SJSA1 (cell line): ENCODE data around the gene SNTA1. TPM values are rescaled to one million over a fixed set of nuclear protein-coding genes. Genes with fewer than 3 reads are reported as not detected.
"Not testable (repeated sequence)": the region's sequence is repeated elsewhere in the genome, so short reads cannot be mapped to it uniquely, and the experiment has no call there.

Experiments used
- DNase-seq, 2 experiments: peaks; one replicate each; pipeline ENCODE4 v3.0.0-alpha.2; 2015 to 2020; ENCODE audit warnings: low spot score in 2 of 2, low read depth in 1 of 2
- H3K27ac ChIP-seq: fragments of 250-450 bp; sonication (Bioruptor Pico); 2 replicates; pipeline ENCODE4 v1.5.1; 2020; ENCODE audit warnings: mild to moderate bottlenecking, moderate library complexity
- H3K27me3 ChIP-seq: fragments of 250-450 bp; sonication (Bioruptor Pico); replicated peaks from 2 replicates; pipeline ENCODE4 v1.5.1; 2020; ENCODE audit warnings: mild to moderate bottlenecking, moderate library complexity
- H3K36me3 ChIP-seq: fragments of 250-450 bp; sonication (Bioruptor Pico); 2 replicates; pipeline ENCODE4 v1.5.1; 2020; ENCODE audit warnings: mild to moderate bottlenecking
- H3K4me1 ChIP-seq: fragments of 250-450 bp; sonication (Bioruptor Pico); replicated peaks from 2 replicates; pipeline ENCODE4 v1.6.1; 2021; ENCODE audit warnings: mild to moderate bottlenecking
- H3K4me3 ChIP-seq: fragments of 250-450 bp; sonication (Bioruptor Pico); 2 replicates; pipeline ENCODE4 v1.5.1; 2020; ENCODE audit warnings: mild to moderate bottlenecking
- H3K9me3 ChIP-seq: fragments of 250-450 bp; sonication (Bioruptor Pico); replicated peaks from 2 replicates; pipeline ENCODE4 v1.5.1; 2020; ENCODE audit warnings: mild to moderate bottlenecking
- total RNA-seq: library from RNA; depleted of rRNA; stranded (reverse); fragments of >200 nt; shearing (Covaris generic); gene quantifications from 2 replicates; pipeline ENCODE4 v1.2.3, GENCODE V29; 2014

The SNTA1 gene
- total RNA-seq, 1 experiment from 2014 or later = 44.4 TPM

- Histone ChIP-seq H3K9me3 (no peaks in the 10 kb centered on the region), H3K4me3 (no peak overlapping the region), H3K27ac (no peak overlapping the region), H3K36me3 (peaks cover 12% of the 10 kb centered on the region), H3K4me1 (no peaks in the 10 kb centered on the region), H3K27me3 (no peaks in the 10 kb centered on the region)
- DNase-seq = no peak
Measured at GRCh38 chr20:33433465-33434234, 9.9 kb downstream of the SNTA1 start.

- H3K4me1 ChIP-seq = no peaks in the 10 kb centered on the region
- H3K27ac ChIP-seq = no peak overlapping the region
- no peak overlapping the region for H3K4me3 ChIP-seq
- H3K27me3 ChIP-seq = no peaks in the 10 kb centered on the region
- no peak for DNase-seq
- H3K9me3 ChIP-seq = no peaks in the 10 kb centered on the region
- H3K36me3 ChIP-seq = peaks cover 5% of the 10 kb centered on the region
Measured at GRCh38 chr20:33431797-33432381, 11.7 kb downstream of the SNTA1 start.

GRCh38 chr20:33423875-33424274 lies 19.7 kb downstream of the SNTA1 start:
- H3K36me3 ChIP-seq, H3K27me3 ChIP-seq, DNase-seq, H3K9me3 ChIP-seq, H3K4me3 ChIP-seq: not testable (repeated sequence)
- Histone ChIP-seq H3K4me1 (peaks cover 14% of the 10 kb centered on the region), H3K27ac (peak overlapping the region; percentile 75; the same call in 1 of the 2 replicates)

- Histone ChIP-seq H3K4me3 (no peak overlapping the region), H3K9me3 (no peaks in the 10 kb centered on the region), H3K27me3 (no peaks in the 10 kb centered on the region), H3K36me3 (no peaks in the 10 kb centered on the region), H3K27ac (peak overlapping the region; percentile 75), H3K4me1 (peaks cover 14% of the 10 kb centered on the region)
- DNase-seq = peak; percentile 67 to 85
Measured at GRCh38 chr20:33423141-33423834, 20.3 kb downstream of the SNTA1 start.

- DNase-seq = no peak
- H3K9me3 ChIP-seq = no peaks in the 10 kb centered on the region
- no peaks in the 10 kb centered on the region for H3K27me3 ChIP-seq
- no peak overlapping the region for H3K4me3 ChIP-seq
- H3K4me1 ChIP-seq = peaks cover 14% of the 10 kb centered on the region
- no peak overlapping the region for H3K27ac ChIP-seq
- H3K36me3 ChIP-seq = peaks cover 7% of the 10 kb centered on the region; the same call in 1 of the 2 replicates
Measured at GRCh38 chr20:33419140-33419974, 24.2 kb downstream of the SNTA1 start.

- H3K9me3 ChIP-seq = no peaks in the 10 kb centered on the region
- H3K27me3 ChIP-seq = no peaks in the 10 kb centered on the region
- no peak for DNase-seq
- H3K4me1 ChIP-seq = peaks cover 4% of the 10 kb centered on the region
- H3K36me3 ChIP-seq = peaks cover 7% of the 10 kb centered on the region; the same call in 1 of the 2 replicates
- no peak overlapping the region for H3K4me3 ChIP-seq
- H3K27ac ChIP-seq = no peak overlapping the region
Measured at GRCh38 chr20:33418033-33418432, 25.5 kb downstream of the SNTA1 start.

GRCh38 chr20:33415948-33416347 lies 27.6 kb downstream of the SNTA1 start:
- Histone ChIP-seq H3K27ac (no peak overlapping the region), H3K9me3 (no peaks in the 10 kb centered on the region), H3K27me3 (no peaks in the 10 kb centered on the region), H3K4me3 (no peak overlapping the region), H3K36me3 (peaks cover 17% of the 10 kb centered on the region), H3K4me1 (no peaks in the 10 kb centered on the region)
- no peak for DNase-seq

GRCh38 chr20:33412484-33412838 lies 31.1 kb downstream of the SNTA1 start:
- Histone ChIP-seq H3K27me3 (no peaks in the 10 kb centered on the region), H3K9me3 (0 out of 2 replicates have a peak, but pooled peaks cover 2% of the 10 kb centered on the region), H3K27ac (no peak overlapping the region), H3K4me1 (peaks cover 19% of the 10 kb centered on the region), H3K4me3 (no peak overlapping the region), H3K36me3 (peaks cover 35% of the 10 kb centered on the region)
- DNase-seq = no peak

GRCh38 chr20:33411711-33412483 lies 31.7 kb downstream of the SNTA1 start:
- peaks cover 24% of the 10 kb centered on the region for H3K4me1 ChIP-seq
- H3K36me3 ChIP-seq = peaks cover 36% of the 10 kb centered on the region
- no peak overlapping the region for H3K27ac ChIP-seq
- no peak for DNase-seq
- H3K4me3 ChIP-seq = no peak overlapping the region
- H3K27me3 ChIP-seq = no peaks in the 10 kb centered on the region
- 0 out of 2 replicates have a peak, but pooled peaks cover 4% of the 10 kb centered on the region for H3K9me3 ChIP-seq

GRCh38 chr20:33411242-33411641 lies 32.3 kb downstream of the SNTA1 start:
- Histone ChIP-seq H3K4me1 (peaks cover 26% of the 10 kb centered on the region), H3K4me3 (no peak overlapping the region), H3K36me3 (peaks cover 33% of the 10 kb centered on the region), H3K9me3 (0 out of 2 replicates have a peak, but pooled peaks cover 4% of the 10 kb centered on the region), H3K27ac (no peak overlapping the region), H3K27me3 (no peaks in the 10 kb centered on the region)
- DNase-seq = no peak

GRCh38 chr20:33410081-33410742 lies 33.4 kb downstream of the SNTA1 start:
- H3K27ac ChIP-seq = no peak overlapping the region
- H3K9me3 ChIP-seq = 0 out of 2 replicates have a peak, but pooled peaks cover 4% of the 10 kb centered on the region
- H3K27me3 ChIP-seq = no peaks in the 10 kb centered on the region
- no peak for DNase-seq
- H3K36me3 ChIP-seq = peaks cover 32% of the 10 kb centered on the region
- H3K4me1 ChIP-seq = peaks cover 26% of the 10 kb centered on the region
- no peak overlapping the region for H3K4me3 ChIP-seq
